ENCODE measurements around the gene BMP6. TPM values are rescaled to one million over a fixed set of nuclear protein-coding genes. Genes with fewer than 3 reads are reported as not detected.

BMP6 gene
- total RNA-seq, 4 donors from 2014 or later, result 0.57 to 2.9 (median 1.1) TPM

GRCh38 chr6:7802662-7803061, 76.8 kb downstream of the BMP6 start:
- Histone ChIP-seq H3K36me3 (no peaks in the 10 kb centered on the region), H3K4me3 (no peak overlapping the region), H3K4me1 (no peaks in the 10 kb centered on the region), H3K27ac (no peak overlapping the region), H3K9me3 (no peaks in the 10 kb centered on the region), H3K27me3 (peaks cover 0 to 9% (median 0%) of the 10 kb centered on the region in 4 donors)
- 93 to 96% methylated on average over 2 to 3 of the region's 3 CpGs for WGBS, 2 donors
- intact Hi-C loops (cut with DNase I), result no loop called here
- DNase-seq, result no peak
- no peak for TF ChIP-seq CTCF (IDR thresholded peaks at IDR 0.05)
- no peak for TF ChIP-seq POLR2A (IDR thresholded peaks at IDR 0.05)

GRCh38 chr6:7803214-7803613, 77.3 kb downstream of the BMP6 start:
- intact Hi-C loops (cut with DNase I), result no loop called here
- Histone ChIP-seq H3K27ac (no peak overlapping the region), H3K4me3 (no peak overlapping the region), H3K9me3 (no peaks in the 10 kb centered on the region), H3K27me3 (peaks cover 0 to 9% (median 0%) of the 10 kb centered on the region in 4 donors), H3K36me3 (no peaks in the 10 kb centered on the region), H3K4me1 (no peaks in the 10 kb centered on the region)
- no peak for TF ChIP-seq CTCF (IDR thresholded peaks at IDR 0.05)
- no peak for TF ChIP-seq POLR2A (IDR thresholded peaks at IDR 0.05)
- no peak for DNase-seq
- WGBS, 2 donors, result 69 to 79% methylated on average over 3 of the region's 3 CpGs

- intact Hi-C loops (cut with DNase I), result no loop called here
- no peaks in the 10 kb centered on the region for H3K36me3 ChIP-seq
- H3K4me1 ChIP-seq, result no peaks in the 10 kb centered on the region
- H3K27me3 ChIP-seq, result peaks cover 0 to 9% (median 0%) of the 10 kb centered on the region in 4 donors
- DNase-seq, result no peak
- H3K9me3 ChIP-seq, result no peaks in the 10 kb centered on the region
- no peak overlapping the region for H3K27ac ChIP-seq
- H3K4me3 ChIP-seq, result no peak overlapping the region
- TF ChIP-seq POLR2A (IDR thresholded peaks at IDR 0.05) (no peak), CTCF (IDR thresholded peaks at IDR 0.05) (no peak)
- WGBS, 2 donors, result 51 to 58% methylated on average over 11 of the region's 11 CpGs
Observed at GRCh38 chr6:7805078-7805849, 79.4 kb downstream of the BMP6 start.

- intact Hi-C loops (cut with DNase I), result no loop called here
- Histone ChIP-seq H3K27me3 (peaks cover 0 to 9% (median 0%) of the 10 kb centered on the region in 4 donors), H3K4me1 (no peaks in the 10 kb centered on the region), H3K36me3 (no peaks in the 10 kb centered on the region), H3K27ac (no peak overlapping the region), H3K9me3 (no peaks in the 10 kb centered on the region), H3K4me3 (no peak overlapping the region)
- TF ChIP-seq CTCF (IDR thresholded peaks at IDR 0.05) (no peak), POLR2A (IDR thresholded peaks at IDR 0.05) (no peak)
- DNase-seq, result no peak
- WGBS, 2 donors, result 15 to 23% methylated on average over 6 of the region's 6 CpGs
Observed at GRCh38 chr6:7805850-7806214, 79.9 kb downstream of the BMP6 start.

DNA sequence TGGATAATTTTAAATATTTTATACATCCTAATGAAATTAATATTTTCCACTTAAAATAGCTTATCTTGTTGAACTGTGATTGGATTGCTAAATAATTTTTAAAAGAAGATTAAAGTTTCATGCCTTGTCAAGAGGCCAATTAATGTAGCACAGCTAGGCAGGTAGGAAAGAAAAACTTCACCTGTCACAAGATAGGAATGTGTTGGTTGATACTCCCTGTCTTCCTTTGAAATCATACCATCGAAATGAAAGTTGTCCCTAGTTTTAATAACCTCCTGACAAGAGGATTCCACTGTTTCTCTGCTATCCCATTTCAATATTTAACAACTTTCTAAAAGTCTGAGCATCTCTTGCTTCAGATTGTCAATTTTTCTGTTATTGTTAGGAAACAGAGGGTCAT, 80.8 kb downstream of the BMP6 start:
- no peak overlapping the region for H3K4me3 ChIP-seq
- no peaks in the 10 kb centered on the region for H3K36me3 ChIP-seq
- intact Hi-C loops (cut with DNase I), result no loop called here
- TF ChIP-seq CTCF (IDR thresholded peaks at IDR 0.05), result no peak
- TF ChIP-seq POLR2A (IDR thresholded peaks at IDR 0.05), result no peak
- no peaks in the 10 kb centered on the region for H3K9me3 ChIP-seq
- H3K27ac ChIP-seq, result no peak overlapping the region
- no peak for DNase-seq
- peaks cover 0 to 9% (median 0%) of the 10 kb centered on the region in 4 donors for H3K27me3 ChIP-seq
- no peaks in the 10 kb centered on the region for H3K4me1 ChIP-seq
- WGBS, 2 donors, result 65 to 70% methylated on average over 1 of the region's 1 CpG

All from esophagus squamous epithelium (tissue), 5 donors.